ENCODE results near the gene RAB32. TPM values are rescaled to one million over a fixed set of nuclear protein-coding genes. Genes with fewer than 3 reads are reported as not detected.

Gene RAB32
- total and polyA plus RNA-seq, 12 donors = 7.2 to 40.0 (median 17.7) TPM

- intact Hi-C loops (cut with DNase I) = no loop called here
Measured at GRCh38 chr6:146587459-146587858, 43.8 kb downstream of the RAB32 start.

GRCh38 chr6:146590492-146590891, 46.9 kb downstream of the RAB32 start:
- TF ChIP-seq CTCF (IDR thresholded peaks at IDR 0.05) (no peak), POLR2A (IDR thresholded peaks at IDR 0.05) (no peak)
- Histone ChIP-seq H3K4me1 (replicated peaks in 1 of 2) (no peaks in the 10 kb centered on the region), H3K4me3 (no peak overlapping the region), H3K27ac (no peak overlapping the region), H3K27me3 (no peaks in the 10 kb centered on the region), H3K36me3 (replicated peaks in 1 of 2) (no peaks in the 10 kb centered on the region), H3K9me3 (replicated peaks in 1 of 3) (no peaks in the 10 kb centered on the region)
- 81 to 93% (median 85%) methylated on average over 1 of the region's 1 CpG for WGBS, 4 donors
- intact Hi-C loops (cut with DNase I) = no loop called here
- no peak for DNase-seq

More at GRCh38 chr6:146587459-146587858, 43.8 kb downstream of the RAB32 start:
- H3K36me3 ChIP-seq (replicated peaks in 1 of 2) = no peaks in the 10 kb centered on the region
- H3K9me3 ChIP-seq (replicated peaks in 1 of 3) = no peaks in the 10 kb centered on the region
- H3K27me3 ChIP-seq = no peaks in the 10 kb centered on the region
- no peak overlapping the region for H3K4me3 ChIP-seq
- DNase-seq = no peak
- no peaks in the 10 kb centered on the region for H3K4me1 ChIP-seq (replicated peaks in 1 of 2)
- TF ChIP-seq POLR2A (IDR thresholded peaks at IDR 0.05) (no peak), CTCF (IDR thresholded peaks at IDR 0.05) (no peak)
- H3K27ac ChIP-seq = no peak overlapping the region
- WGBS, 4 donors = 0 to 77% (median 3%) methylated on average over 1 of the region's 1 CpG

- Histone ChIP-seq H3K36me3 (replicated peaks in 1 of 2) (no peaks in the 10 kb centered on the region), H3K4me1 (replicated peaks in 1 of 2) (no peaks in the 10 kb centered on the region), H3K27ac (no peak overlapping the region), H3K4me3 (no peak overlapping the region), H3K27me3 (no peaks in the 10 kb centered on the region), H3K9me3 (replicated peaks in 1 of 3) (no peaks in the 10 kb centered on the region)
- DNase-seq = no peak
- no peak for TF ChIP-seq POLR2A (IDR thresholded peaks at IDR 0.05)
- no peak for TF ChIP-seq CTCF (IDR thresholded peaks at IDR 0.05)
- intact Hi-C loops (cut with DNase I) = no loop called here
Measured at GRCh38 chr6:146592451-146592850, 48.8 kb downstream of the RAB32 start.

GRCh38 chr6:146593986-146594385, 50.4 kb downstream of the RAB32 start:
- no peak overlapping the region for H3K4me3 ChIP-seq

More at GRCh38 chr6:146593986-146594385, 50.4 kb downstream of the RAB32 start:
- DNase-seq = peak in 1 of 7 donors; percentile 16
- intact Hi-C loops (cut with DNase I) = no loop called here
- Histone ChIP-seq H3K36me3 (replicated peaks in 1 of 2) (no peaks in the 10 kb centered on the region), H3K27ac (no peak overlapping the region), H3K9me3 (replicated peaks in 1 of 3) (no peaks in the 10 kb centered on the region), H3K4me1 (replicated peaks in 1 of 2) (no peaks in the 10 kb centered on the region), H3K27me3 (no peaks in the 10 kb centered on the region)
- 50 to 68% (median 63%) methylated on average over 2 of the region's 2 CpGs for WGBS, 4 donors
- TF ChIP-seq POLR2A (IDR thresholded peaks at IDR 0.05) (no peak), CTCF (IDR thresholded peaks at IDR 0.05) (no peak)
